Fibroblast of gingiva (primary cell): ENCODE results near the gene DUSP1.
A peak's percentile ranks its signal among the peaks of the same experiment; 100 is the strongest.
"Not testable (repeated sequence)": the region's sequence is repeated elsewhere in the genome, so short reads cannot be mapped to it uniquely, and the experiment has no call there.

Experiments
- DNase-seq: peaks from one replicate; pipeline ENCODE4 v3.0.0-alpha.2; 2011; ENCODE audit warnings: low read depth

The DUSP1 gene

GRCh38 chr5:172770675-172771438, at the start of gene DUSP1:
TSS of gene DUSP1 (minus strand) at chr5:172771195. CDS start at chr5:172770952, 243 bp downstream.
- peak; percentile 99 for DNase-seq

- DNase-seq: no peak
These were observed 49.2 kb upstream of the DUSP1 start for GRCh38 chr5:172820046-172820767.

DNA sequence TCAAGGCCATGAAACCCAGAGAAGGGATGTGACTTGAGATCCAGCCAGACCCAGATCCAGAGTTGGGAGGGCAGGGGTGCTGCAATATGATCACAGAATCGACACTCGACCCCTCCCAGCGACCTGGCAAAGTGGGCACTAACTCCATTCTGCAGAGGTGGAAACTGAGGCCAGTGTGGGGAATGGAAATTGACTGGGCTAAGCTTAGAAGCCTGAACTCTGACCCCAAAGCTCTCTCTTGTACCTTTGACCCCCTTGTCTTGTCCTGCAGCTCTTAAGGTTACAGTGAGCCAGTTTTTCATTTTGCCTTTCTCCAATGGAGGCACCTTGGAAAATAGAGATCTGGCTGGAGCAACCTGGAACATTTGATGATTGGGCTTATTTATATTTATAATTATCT, 48.6 kb upstream of the DUSP1 start:
- no peak for DNase-seq

DNA sequence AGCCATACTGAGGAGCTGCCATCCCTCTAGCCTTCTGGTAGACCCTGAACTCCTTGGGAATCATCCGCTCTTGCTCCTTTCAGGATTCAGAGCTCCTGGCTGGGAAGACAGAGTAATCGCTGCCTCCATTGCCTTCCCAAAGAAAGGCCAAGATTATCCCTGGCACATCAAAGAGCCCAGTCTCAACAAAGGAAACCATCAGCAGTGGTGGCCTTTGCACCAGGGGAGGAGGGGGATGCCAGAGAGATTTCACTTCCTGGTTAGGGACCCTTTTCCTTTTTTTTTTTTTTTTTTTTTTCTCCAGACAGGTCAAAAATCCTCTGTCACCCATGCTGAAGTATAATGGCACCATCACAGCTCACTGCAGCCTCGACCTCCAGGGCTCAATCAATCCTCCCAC, 47.1 kb upstream of the DUSP1 start:
- DNase-seq: no peak

DNA sequence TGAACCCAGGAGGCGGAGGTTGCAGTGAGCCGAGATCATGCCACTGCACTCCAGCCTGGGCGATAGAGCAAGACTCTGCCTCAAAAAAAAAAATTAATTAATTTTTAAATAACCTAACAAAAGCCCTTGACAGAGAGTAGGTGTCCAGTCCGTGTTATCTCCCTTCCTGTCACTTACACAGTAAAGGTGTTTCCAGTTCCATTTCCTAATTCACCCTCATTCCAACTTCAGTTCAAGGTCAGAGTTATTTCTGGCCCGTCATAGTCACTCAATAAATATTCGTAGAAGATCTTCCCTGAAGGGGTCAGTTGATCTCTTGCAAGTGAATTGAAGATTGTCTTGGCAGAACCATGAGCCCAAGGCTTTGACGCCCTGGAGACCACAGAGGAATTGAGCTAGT, 46.7 kb upstream of the DUSP1 start:
- no peak for DNase-seq

DNA sequence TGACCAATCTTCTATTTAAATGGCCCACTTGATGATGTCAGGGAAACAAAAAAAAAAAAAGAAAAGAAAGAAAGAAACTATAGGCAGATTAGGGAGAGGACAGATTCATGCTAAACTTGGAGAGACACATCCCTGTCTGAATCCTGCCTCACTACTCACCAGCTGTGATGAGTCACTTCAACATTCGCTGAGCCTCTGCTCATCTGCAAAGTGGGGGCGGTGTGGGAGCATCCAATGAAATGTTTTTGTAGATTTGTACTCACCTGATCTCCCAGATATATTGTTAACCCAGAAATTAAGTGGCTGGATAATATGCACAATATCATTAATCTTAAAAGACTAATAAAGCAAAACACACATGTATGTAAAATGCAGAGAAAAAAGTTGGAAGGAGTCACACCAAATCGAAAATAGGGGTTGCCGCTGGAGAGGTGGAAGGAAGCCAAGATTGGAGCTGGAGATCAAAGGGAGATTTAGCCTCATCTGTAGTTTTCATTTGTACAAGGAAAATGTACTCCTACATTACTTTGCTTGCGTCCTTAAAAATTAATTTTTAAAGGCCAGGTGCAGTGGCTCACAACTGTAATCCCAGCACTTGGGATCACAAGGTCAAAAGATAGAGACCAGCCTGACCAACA, 46.0 kb upstream of the DUSP1 start:
- DNase-seq: no peak

- DNase-seq: no peak
These were observed 44.6 kb upstream of the DUSP1 start for GRCh38 chr5:172815631-172816030.

DNA sequence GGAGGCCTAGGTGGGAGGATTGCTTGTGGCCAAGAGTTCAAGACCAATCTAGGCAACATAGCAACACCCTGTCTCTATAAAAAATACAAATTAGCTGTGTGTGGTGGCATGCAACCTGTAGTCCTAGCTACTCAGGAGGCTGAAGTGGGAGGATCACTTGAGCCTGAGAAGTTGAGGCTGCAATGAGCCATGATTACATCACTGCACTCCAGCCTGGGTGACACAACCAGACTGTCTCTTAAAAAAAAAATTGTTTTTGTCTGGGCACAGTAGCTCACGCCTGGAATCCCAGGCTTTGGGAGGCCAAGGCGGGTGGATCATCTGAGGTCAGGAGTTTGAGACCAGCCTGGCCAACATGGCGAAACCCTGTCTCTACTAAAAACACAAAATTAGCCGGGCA, 40.0 kb upstream of the DUSP1 start:
- DNase-seq: not testable (repeated sequence)

DNA sequence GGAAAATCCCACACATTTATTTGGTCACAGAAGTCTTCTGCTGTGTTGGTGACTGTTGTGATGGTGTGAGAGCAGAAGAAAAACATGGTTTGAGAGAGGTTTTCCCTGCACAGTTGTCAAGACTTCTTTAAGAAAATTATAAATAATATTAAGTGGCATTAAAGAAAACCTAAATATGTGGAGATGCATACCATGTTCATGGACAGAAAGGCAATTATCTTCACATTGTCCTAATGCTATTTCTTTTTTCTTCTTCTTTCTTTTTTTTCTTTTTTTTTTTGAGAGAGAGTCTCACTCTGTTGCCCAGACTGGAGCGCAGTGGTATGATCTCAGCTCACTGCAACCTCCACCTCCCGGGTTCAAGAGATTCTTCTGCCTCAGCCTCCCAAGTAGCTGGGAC, 38.8 kb upstream of the DUSP1 start:
- no peak for DNase-seq

DNA sequence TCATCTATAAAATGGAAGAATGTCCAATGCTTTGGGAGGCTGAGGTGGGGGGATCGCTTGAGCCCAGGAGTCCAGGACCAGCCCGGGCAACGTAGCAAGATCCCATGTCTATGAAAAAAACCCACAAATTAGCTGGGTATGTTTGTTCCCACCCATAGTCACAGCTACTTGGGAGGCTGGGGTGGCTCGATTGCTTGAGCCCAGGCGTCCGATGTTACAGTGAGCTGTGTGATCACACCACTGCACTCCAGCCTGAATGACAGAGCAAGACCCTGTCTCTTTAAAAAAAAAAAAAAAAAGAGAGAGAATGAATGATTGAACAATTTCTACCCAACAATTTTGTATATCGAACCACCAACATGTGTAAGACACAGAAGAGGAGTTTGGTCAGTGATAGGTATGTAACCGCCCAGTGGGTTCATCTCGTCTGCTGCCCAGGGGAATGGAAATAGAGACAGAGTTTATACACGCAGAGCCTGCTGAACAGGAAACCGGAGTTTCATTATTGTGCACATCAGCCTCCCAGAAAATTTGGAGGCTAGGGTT, 36.8 kb upstream of the DUSP1 start:
- no peak for DNase-seq

DNA sequence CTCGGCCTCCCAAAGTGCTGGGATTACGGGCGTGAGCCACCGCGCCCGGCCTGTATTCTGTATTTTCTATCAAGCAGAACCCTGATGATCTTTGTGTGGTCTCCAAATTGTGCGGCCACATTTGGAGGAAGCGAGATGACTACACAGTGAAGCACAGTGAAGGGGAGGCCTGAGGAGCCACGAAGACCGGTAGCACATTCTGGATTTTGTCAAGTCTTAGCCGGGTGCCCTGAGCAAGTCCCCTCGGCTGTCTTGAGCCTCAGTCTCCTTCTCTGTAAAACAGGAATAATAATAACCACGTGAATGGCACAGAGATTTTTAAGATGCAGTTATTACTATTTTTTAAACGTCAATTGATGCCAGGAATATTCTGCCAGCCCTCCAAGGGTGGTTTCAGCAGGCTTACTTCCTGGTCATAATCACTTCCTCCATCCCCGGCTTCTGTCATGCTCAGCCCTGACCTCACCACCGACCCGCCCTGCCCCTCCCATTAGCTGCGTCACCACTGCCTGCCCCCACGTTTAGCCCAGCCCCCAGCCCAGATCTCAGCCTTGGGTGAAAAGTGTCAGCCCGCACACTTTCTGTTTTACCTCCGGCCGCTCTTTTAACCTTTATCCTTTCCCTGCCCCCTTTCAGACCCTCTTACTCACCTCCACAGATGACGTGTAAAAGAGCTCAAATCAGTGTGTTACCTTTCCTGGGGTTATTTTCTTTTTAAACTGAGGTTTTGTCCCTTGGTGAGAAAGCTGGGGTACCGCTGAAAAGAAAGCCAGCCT, 36.1 kb upstream of the DUSP1 start:
- peak; percentile 89 for DNase-seq

DNA sequence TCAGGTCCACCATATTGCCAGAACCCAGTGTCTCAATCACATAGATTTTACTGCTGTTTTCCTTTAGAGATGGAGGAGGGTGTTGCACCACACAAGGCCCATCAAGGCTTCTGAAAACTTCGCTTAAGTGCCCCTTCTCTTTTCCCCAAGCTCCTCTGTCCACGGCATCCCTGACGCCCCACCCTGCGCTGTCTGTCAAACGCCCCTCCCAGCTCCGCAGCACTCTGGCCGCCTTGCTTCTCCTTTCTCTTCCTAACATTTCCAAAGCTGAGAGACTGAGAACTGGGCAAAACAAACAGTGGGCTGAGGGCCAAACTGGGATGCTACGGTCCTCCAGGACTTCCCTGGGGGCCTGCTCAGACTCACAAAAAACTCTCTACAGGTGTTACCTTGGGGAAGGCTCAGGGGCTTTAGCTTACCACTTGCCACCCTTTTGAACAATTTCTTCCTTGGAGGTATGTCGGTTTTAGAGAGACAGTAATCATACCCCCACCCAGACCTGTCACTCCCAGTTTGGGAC, 34.8 kb upstream of the DUSP1 start:
- DNase-seq: no peak

DNA sequence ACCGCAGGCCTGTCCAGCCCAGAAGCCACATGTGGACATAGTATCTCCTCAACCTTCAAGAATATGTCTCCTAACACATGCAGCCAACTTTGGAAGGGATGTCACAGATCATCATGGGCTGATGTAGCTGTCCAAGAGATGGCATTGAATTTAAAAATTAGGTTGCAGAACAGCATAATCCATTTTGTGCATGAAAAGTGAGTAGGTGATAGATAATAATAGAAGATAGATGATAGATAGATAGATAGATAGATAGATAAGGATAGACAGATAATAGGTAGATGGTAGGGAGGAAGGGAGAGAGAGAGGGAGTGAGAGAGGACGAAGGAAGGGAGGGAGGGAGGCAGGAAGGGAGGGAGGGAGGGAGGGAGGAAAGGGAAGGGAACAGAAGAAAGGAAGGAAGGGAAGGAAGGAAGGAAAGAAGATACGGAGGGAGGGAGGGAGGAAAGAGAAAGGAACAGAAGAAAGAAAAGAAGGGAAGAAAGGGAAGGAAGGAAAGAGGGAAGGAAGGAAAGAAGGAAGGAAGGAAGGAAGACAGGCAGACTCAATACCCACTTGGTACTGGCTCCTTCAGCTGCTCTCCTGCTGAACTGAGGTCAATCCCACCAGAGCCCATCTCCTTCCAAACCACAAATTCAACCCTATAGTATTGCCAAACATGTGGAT, 34.2 kb upstream of the DUSP1 start:
- no peak for DNase-seq

DNA sequence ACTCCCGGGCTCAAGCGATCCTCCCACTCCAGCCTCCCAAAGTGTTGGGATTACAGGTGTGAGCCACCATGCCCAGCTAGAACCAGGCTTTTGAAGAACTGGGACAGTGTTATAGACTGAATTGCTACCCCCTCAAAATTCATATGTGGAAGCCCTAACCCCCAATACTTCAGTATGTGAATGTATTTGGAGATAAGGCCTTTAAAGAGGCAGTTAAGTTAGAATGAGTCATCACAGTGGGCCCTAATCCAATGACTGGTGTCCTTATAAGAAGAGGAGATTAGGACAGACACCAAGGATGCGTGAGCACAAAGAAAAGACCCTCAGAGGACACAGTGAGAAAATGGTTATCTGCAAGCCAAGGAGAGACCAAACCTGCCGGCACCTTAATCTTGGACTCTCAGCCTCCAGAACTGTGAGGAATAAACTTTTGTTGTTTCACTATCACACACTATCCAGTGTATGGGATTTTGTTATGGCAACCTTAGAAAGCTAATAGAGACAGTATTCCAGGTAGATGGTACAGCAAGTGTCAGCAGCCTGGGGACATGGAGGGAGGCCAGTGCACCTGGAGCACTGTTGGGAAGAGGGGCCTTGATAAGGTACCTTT, 31.7 kb upstream of the DUSP1 start:
- DNase-seq: no peak

DNA sequence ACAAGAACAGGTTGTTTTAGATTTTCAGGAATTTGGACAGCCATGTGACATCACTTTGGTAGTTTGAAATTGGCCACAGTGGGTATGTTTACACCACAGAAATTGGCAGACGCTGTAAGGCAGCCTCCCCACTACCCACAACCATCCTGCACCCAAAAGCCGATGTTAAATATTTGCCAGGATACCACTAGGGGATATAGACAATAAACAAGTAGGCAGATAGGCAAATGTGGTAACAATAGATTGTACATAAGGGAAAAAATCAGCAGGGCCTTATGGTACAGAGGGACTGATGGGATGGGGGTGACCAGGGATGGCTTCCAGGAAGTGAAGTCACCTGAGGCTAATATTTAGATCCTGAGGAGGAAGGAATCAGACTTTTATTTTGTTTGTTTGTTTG, 31.1 kb upstream of the DUSP1 start:
- no peak for DNase-seq

GRCh38 chr5:172801179-172801671, 30.2 kb upstream of the DUSP1 start:
- DNase-seq: peak; percentile 91

DNA sequence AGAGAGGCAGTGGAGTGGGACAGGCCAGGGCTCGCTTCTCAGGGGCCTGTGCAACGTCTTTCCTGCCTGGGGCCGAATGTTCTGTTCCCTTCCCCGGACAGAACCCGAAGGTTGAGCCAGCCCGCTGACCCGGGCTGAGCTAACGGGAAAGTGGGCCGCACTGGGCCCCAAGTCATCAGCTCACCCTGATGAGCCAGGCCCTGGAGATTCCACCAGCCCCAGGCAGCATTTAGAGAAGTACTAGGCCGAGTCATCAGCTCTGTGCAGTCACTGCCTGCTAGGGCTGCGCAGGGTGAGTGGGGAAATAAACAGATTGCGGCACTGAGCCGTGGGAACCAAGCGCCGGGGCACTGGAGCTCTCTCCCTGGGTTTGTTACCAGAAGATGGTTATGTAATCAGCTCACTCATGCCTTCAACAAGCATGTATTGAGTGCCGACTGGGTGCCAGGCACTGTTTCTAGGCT, 29.1 kb upstream of the DUSP1 start:
- DNase-seq: peak; percentile 96

DNA sequence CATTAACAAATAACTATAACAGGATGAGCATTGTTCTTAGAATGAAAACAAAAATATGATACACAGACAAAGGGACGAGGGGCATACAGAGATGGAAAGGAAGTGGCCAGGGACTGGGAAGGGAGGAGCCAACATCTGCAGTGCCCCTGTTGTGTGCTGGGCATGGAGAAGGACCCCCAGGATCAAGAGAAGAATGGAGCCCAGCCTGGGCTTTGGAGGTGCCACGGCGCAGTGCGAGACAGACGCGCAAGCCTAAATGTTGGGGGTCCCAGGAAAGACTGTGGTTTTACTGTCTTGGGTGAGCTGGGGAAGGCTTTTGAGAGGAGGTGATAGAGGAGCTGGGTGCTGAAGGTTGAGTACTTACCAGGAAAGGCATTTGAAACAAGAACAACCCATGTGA, 28.4 kb upstream of the DUSP1 start:
- DNase-seq: no peak

DNA sequence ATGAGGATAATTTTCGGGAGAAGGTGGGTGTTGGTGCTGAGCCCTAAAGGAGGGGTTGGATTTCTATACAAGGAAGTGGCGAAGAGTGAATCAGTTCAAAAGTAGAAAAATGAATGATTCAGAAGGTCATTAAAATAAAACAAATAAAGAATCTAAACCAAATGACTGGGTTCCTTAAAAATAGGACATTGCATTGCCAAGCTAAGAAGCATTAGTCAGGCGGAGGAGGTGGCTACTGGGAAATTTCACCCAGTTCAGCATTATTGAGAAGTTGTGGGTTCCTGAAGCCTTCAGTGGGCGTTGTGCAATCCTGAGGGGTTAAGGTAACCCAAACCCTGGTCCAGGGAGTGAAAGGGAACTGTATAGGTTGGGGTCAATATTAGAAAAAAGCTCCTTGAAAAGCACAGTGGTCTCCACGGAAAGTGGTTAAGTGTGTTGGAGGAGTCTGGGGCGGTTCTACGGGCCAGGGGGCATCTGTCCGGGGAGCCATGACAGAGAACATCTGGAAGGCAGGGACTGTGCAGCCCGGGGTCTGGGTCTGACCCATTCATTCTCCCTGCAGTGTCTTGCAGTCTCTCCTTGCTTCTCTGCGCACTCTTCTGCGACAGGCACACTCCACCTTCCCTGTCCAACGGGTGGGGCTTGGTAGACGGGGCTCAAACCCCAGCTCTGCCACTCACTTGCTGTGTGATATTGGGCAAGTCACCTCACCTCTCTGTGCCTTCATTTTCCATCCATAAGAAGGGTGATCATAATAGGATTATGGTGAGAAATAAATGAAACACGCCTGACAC, 27.6 kb upstream of the DUSP1 start:
- DNase-seq: peak; percentile 95

- no peak for DNase-seq
These were observed 26.8 kb upstream of the DUSP1 start for GRCh38 chr5:172797771-172798191.
